Measurements from ENCODE around the gene TCEA3.

The TCEA3 gene

GRCh38 chr1:23446661-23447310 is 22.2 kb upstream of the TCEA3 start:
- DNase-seq (ENCODE audit: low read depth, low spot score): no peak

GRCh38 chr1:23444596-23445390 is 20.2 kb upstream of the TCEA3 start:
- no peak for DNase-seq (ENCODE audit: low read depth, low spot score)

- no peak for DNase-seq (ENCODE audit: low read depth, low spot score)
Observed at GRCh38 chr1:23444104-23444533, 19.6 kb upstream of the TCEA3 start.

GRCh38 chr1:23442751-23443150 is 18.2 kb upstream of the TCEA3 start:
- no peak for DNase-seq (ENCODE audit: low read depth, low spot score)

GRCh38 chr1:23441446-23442148 is 17.0 kb upstream of the TCEA3 start:
- no peak for DNase-seq (ENCODE audit: low read depth, low spot score)

- DNase-seq (ENCODE audit: low read depth, low spot score): no peak
Observed at GRCh38 chr1:23438545-23438944, 14.0 kb upstream of the TCEA3 start.

- DNase-seq (ENCODE audit: low read depth, low spot score): no peak
Observed at GRCh38 chr1:23437355-23437664, 12.8 kb upstream of the TCEA3 start.

- no peak for DNase-seq (ENCODE audit: low read depth, low spot score)
Observed at GRCh38 chr1:23436520-23437354, 12.2 kb upstream of the TCEA3 start.

GRCh38 chr1:23434260-23434775 is 9.8 kb upstream of the TCEA3 start:
- no peak for DNase-seq (ENCODE audit: low read depth, low spot score)

GRCh38 chr1:23433122-23433521 is 8.6 kb upstream of the TCEA3 start:
- no peak for DNase-seq (ENCODE audit: low read depth, low spot score)

GRCh38 chr1:23431431-23431830 is 6.9 kb upstream of the TCEA3 start:
- no peak for DNase-seq (ENCODE audit: low read depth, low spot score)

- DNase-seq (ENCODE audit: low read depth, low spot score): no peak
Observed at GRCh38 chr1:23430803-23431202, 6.3 kb upstream of the TCEA3 start.

GRCh38 chr1:23428136-23428905 is 3.8 kb upstream of the TCEA3 start:
- no peak for DNase-seq (ENCODE audit: low read depth, low spot score)

- DNase-seq (ENCODE audit: low read depth, low spot score): no peak
Observed at GRCh38 chr1:23427550-23427949, 3.0 kb upstream of the TCEA3 start.

- DNase-seq (ENCODE audit: low read depth, low spot score): no peak
Observed at GRCh38 chr1:23426828-23427227, 2.3 kb upstream of the TCEA3 start.

GRCh38 chr1:23425193-23425494 is 596 bp upstream of the TCEA3 start:
- DNase-seq (ENCODE audit: low read depth, low spot score): no peak

GRCh38 chr1:23423415-23424292 is 894 bp downstream of the TCEA3 start:
- no peak for DNase-seq (ENCODE audit: low read depth, low spot score)

- no peak for DNase-seq (ENCODE audit: low read depth, low spot score)
Observed at GRCh38 chr1:23422941-23423340, 1.6 kb downstream of the TCEA3 start.

GRCh38 chr1:23422241-23422877 is 2.2 kb downstream of the TCEA3 start:
- no peak for DNase-seq (ENCODE audit: low read depth, low spot score)
